Heart left ventricle (tissue), 16 donors: Measurements from ENCODE around the gene CYB5R3. TPM values are rescaled to one million over a fixed set of nuclear protein-coding genes. Genes with fewer than 3 reads are reported as not detected.
A peak's percentile ranks its signal among the peaks of the same experiment; 100 is the strongest.

Source experiments
- ATAC-seq, 4 donors: fragments of 200-7000 bp; cut with Tn5 transposase; one replicate each; pipeline ENCODE4 v1.9.1; 2020 to 2022; ENCODE audit warnings: moderate library complexity in 4 of 4, mild to moderate bottlenecking in 3 of 4, moderate number of reproducible peaks in 1 of 4
- DNase-seq, 5 donors: peaks; one replicate each; pipeline ENCODE4 v3.0.0-alpha.2; 2020
- H3K27ac ChIP-seq, 12 donors: fragments of 200-600 bp; sonication (generic) in 4 of 12; one replicate each; pipeline versions ENCODE4 v1.5.0 to v1.8.0; 2016 to 2022; ENCODE audit warnings: mild to moderate bottlenecking in 2 of 12
- H3K27me3 ChIP-seq, 9 donors: fragments of 200-600 bp; sonication (generic) in 2 of 9; one replicate each; pipeline versions ENCODE4 v1.5.1 to v1.8.0; 2016 to 2022; ENCODE audit warnings: mild to moderate bottlenecking in 3 of 9
- H3K36me3 ChIP-seq, 9 donors: fragments of 200-600 bp; sonication (generic) in 2 of 9; one replicate each; pipeline versions ENCODE4 v1.5.0 to v1.8.0; 2018 to 2022; ENCODE audit warnings: mild to moderate bottlenecking in 2 of 9
- H3K4me1 ChIP-seq, 12 donors: fragments of 200-600 bp; sonication (generic) in 4 of 12; one replicate each; pipeline versions ENCODE4 v1.5.0 to v1.8.0; 2016 to 2022; ENCODE audit warnings: mild to moderate bottlenecking in 3 of 12
- H3K4me3 ChIP-seq, 12 donors: fragments of 200-600 bp; sonication (generic) in 4 of 12; one replicate each; pipeline versions ENCODE4 v1.5.0 to v1.8.0; 2017 to 2022; ENCODE audit warnings: mild to moderate bottlenecking in 9 of 12, moderate library complexity in 4 of 12
- H3K9me3 ChIP-seq, 12 donors: fragments of 200-600 bp; sonication (generic) in 4 of 12; one replicate each; pipeline versions ENCODE4 v1.5.0 to v1.8.0; 2016 to 2022; ENCODE audit warnings: mild to moderate bottlenecking in 1 of 12
- CTCF ChIP-seq, 12 donors: fragments of 200-600 bp; sonication (generic) in 4 of 12; IDR thresholded peaks; one replicate each; pipeline versions ENCODE4 v1.5.0 to v1.8.0; 2018 to 2022; ENCODE audit warnings: antibody characterized with exemption in 12 of 12, mild to moderate bottlenecking in 5 of 12
- POLR2A ChIP-seq, 2 donors: fragments of 450-650 bp; IDR thresholded peaks; one replicate each; pipeline ENCODE4 v1.6.1; 2017; ENCODE audit warnings: antibody characterized with exemption in 2 of 2, mild to moderate bottlenecking in 2 of 2, moderate library complexity in 2 of 2
- WGBS, 4 donors: extraction: QIAGEN DNeasy Blood & Tissue Kit in 2 of 4; methylation state at CpG; one replicate each; pipeline versions ENCODE4 v1.1.5 to v1.1.7; 2013 to 2018; 5-methylcytosine and 5-hydroxymethylcytosine counted together
- intact Hi-C, 10 donors: fragments of 100-400 bp; cut with DNase I; formaldehyde crosslinking; loops; one replicate each; pipeline versions ENCODE4 v1.11.1 to v1.14.2; 2022
- polyA plus RNA-seq, 2 donors: library from polyadenylated mRNA; stranded (reverse); fragments of 200-250 nt; gene quantifications; one replicate each; pipeline ENCODE4 v1.2.3, GENCODE V29; 2013
- total RNA-seq, 9 donors: library from RNA; depleted of rRNA in 2 of 9; stranded (reverse); fragments of >200 nt in 2 of 9; fragmentation: NEBNext Ultra II Directional in 3 of 9; extraction: Animal tissue kit (Norgen Biotek cat#: 25700) in 3 of 9; gene quantifications; one replicate each; pipeline versions ENCODE4 v1.1.0 to v1.2.4, GENCODE V29; 2016 to 2023
- donor health status: ischemic (EF 13 %, LVEDD 7.1; RV severe dilation, severe dysfunction).
- donor health status: healthy with polysubstance abuse.
- donor health status: DM: no; HTN: yes; CAD: no.
- donor health status: DM: no; HTN: no; CAD: no.
- donor health status: ischemic (EF 25% LVEDD 6.9; RV normal size, moderate dysfunction).
- donor health status: ischemic (EF 25% LVEDD 5.7; RV mildly dilated, moderate dysfunction).
- donor health status: healthy.
- donor health status: DM: yes; HTN: yes; CAD: no.
- donor health status: ischemic (EF 35%, LVEDD 5.7; RV mildly dilated, moderate dysfunction).
- donor health status: nonischemic (EF 11% LVEDD 7.7; RV severe dilation, severe dysfunction).
- donor health status: DM: yes; HTN: yes; CAD: no.
- donor health status: PGD.
- donor health status: ischemic (EF 29% LVEDD 5.4; RV normal size, mild dysfunction).
- donor health status: nonischemic (EF 23%, LVEDD 6.1; RV moderate dilation, normal function).

Gene CYB5R3
- total and polyA plus RNA-seq, 11 donors = 135 to 459 (median 305) TPM

GRCh38 chr22:42692239-42693054 lies 43.3 kb upstream of the CYB5R3 start:
- no peak for TF ChIP-seq CTCF (IDR thresholded peaks at IDR 0.05)
- TF ChIP-seq POLR2A (IDR thresholded peaks at IDR 0.05) = no peak
- intact Hi-C loops = no loop called here
- H3K4me1 ChIP-seq = peaks cover 8 to 86% (median 57%) of the 10 kb centered on the region in 12 donors
- peak overlapping the region in 11 of 12 donors; percentile 15 to 95 (median 50) for H3K27ac ChIP-seq
- H3K9me3 ChIP-seq = no peaks in the 10 kb centered on the region
- H3K4me3 ChIP-seq = no peak overlapping the region
- peaks cover 0 to 59% (median 37%) of the 10 kb centered on the region in 9 donors for H3K36me3 ChIP-seq
- DNase-seq (peak in 1 of 5 donors; percentile 49), ATAC-seq (no peak)
- 83 to 89% (median 85%) methylated on average over 23 to 32 of the region's 32 CpGs for WGBS, 4 donors
- no peaks in the 10 kb centered on the region for H3K27me3 ChIP-seq

GRCh38 chr22:42691440-42691839 lies 42.2 kb upstream of the CYB5R3 start:
- H3K9me3 ChIP-seq = no peaks in the 10 kb centered on the region
- peak overlapping the region in 10 of 12 donors; percentile 27 to 95 (median 56) for H3K27ac ChIP-seq
- no peak for ATAC-seq
- peaks cover 16 to 86% (median 57%) of the 10 kb centered on the region in 12 donors for H3K4me1 ChIP-seq
- H3K27me3 ChIP-seq = no peaks in the 10 kb centered on the region
- peaks cover 0 to 59% (median 37%) of the 10 kb centered on the region in 9 donors for H3K36me3 ChIP-seq
- H3K4me3 ChIP-seq = no peak overlapping the region
- TF ChIP-seq CTCF (IDR thresholded peaks at IDR 0.05) = no peak
- TF ChIP-seq POLR2A (IDR thresholded peaks at IDR 0.05) = no peak
- peak in 1 of 5 donors; percentile 36 for DNase-seq
- whole genome bisulfite sequencing, 4 donors = 60 to 83% (median 75%) methylated on average over 10 of the region's 10 CpGs
- intact Hi-C loops = no loop called here

- H3K36me3 ChIP-seq = peaks cover 0 to 40% (median 23%) of the 10 kb centered on the region in 9 donors
- H3K4me3 ChIP-seq = peak overlapping the region in 2 of 12 donors; percentile 2 to 4
- no peaks in the 10 kb centered on the region for H3K9me3 ChIP-seq
- peak; percentile 75 to 81 (median 78) for ATAC-seq
- 15 to 23% (median 19%) methylated on average over 16 to 25 of the region's 25 CpGs for WGBS, 4 donors
- peaks cover 36 to 87% (median 69%) of the 10 kb centered on the region in 12 donors for H3K4me1 ChIP-seq
- intact Hi-C loops = loop anchor here in 2 of 10 donors (5.0 kb wide), 1 partner anchor 34 kb away; the partner anchor contains the start of gene A4GALT (in 2 of the 2)
- H3K27me3 ChIP-seq = no peaks in the 10 kb centered on the region
- no peak for TF ChIP-seq CTCF (IDR thresholded peaks at IDR 0.05)
- peak in 1 of 2 donors; percentile 83 for TF ChIP-seq POLR2A (IDR thresholded peaks at IDR 0.05)
- H3K27ac ChIP-seq = peak overlapping the region; percentile 84 to 98 (median 94)
- DNase-seq = peak; percentile 87 to 95 (median 92)
These were observed 39.3 kb upstream of the CYB5R3 start for GRCh38 chr22:42688241-42689211.
